ENCODE results near the gene RASSF3.
A peak's percentile ranks its signal among the peaks of the same experiment; 100 is the strongest.
"Not testable (repeated sequence)": the region's sequence is repeated elsewhere in the genome, so short reads cannot be mapped to it uniquely, and the experiment has no call there.

RASSF3 gene

DNA sequence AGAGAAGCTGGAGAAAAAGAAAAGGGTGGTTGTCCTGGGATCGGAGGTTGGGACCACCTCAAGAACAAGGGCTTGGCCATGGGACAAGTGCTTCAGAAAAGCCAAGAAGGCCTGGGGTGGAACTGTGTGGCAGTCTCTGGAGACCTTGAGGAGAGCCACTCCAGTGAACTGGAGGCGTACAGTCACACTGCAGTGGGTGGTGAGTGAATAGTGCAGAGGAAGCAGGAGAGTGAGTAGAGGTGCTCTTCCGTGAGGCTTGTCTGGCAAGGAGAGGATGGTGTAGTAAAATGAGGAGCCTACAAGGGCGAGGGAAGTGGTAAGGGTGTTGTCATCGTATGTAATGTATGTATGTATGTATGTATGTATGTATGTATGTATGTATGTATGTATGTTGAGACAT, 20.9 kb downstream of the RASSF3 start:
- DNase-seq (ENCODE audit: insufficient read length, low spot score) (no peak), FAIRE-seq (no peak)

DNA sequence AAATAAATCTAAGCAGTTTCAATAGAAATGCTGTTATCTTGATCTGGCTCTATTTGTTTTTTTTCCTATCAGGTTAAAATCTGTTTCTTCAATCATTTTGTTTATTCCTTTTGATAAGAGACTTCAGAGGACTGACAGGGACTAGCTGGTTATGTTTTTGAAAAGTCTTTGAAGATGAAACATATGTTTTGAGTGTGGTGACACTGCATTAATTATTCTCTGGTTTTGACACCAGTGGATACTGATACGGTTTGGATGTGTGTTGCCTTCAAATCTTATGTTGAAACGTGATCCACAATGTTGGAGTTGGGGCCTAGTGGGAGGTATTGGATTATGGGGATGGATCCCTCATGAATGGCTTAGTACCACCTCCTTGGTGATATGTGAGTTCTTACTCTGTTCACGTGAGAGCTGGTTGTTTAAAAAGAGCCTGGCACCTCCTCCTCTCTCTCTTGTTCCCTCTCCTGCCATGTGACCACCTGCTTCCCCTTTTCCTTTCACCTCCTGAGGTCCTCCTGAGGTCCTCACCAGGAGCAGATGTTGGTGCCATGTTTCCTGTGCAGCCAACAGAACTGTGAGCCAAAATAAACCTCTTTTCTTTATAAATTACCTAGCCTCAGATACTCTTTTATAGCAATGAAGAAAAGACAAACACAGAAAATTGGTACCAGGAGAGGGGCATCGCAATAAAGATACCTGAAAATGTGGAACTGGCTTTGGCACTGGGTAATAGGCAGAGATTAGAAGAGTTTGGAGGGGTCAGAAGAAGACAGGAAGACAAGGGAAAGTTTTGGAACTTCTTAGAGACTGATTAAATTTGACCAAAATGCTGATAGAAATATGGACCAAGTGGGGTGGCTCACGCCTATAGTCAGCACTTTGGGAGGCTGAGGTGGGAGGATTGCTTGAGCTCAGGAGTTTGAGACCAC, 23.0 kb downstream of the RASSF3 start:
- FAIRE-seq = no peak
- DNase-seq (ENCODE audit: insufficient read length, low spot score) = no peak

DNA sequence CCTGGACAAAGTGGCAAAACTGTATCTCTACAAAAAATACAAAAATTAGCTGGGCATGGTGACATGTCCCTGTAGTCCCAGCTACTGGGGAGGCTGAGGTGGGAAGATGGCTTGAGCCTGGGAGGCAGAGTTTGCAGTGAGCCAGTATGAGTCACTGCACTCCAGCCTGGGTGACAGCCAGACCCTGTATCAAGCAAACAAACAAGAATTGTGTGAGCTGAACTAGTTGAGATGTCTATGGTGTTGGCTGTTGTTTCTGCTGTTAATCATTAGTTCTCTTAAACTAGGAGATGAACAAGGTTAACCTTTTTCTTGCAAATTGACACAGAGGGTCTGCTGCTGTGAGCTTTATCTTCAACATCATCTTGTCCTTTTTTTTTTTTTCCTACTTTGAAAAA, 23.6 kb downstream of the RASSF3 start:
- no peak for DNase-seq (ENCODE audit: insufficient read length, low spot score)
- FAIRE-seq = no peak

DNA sequence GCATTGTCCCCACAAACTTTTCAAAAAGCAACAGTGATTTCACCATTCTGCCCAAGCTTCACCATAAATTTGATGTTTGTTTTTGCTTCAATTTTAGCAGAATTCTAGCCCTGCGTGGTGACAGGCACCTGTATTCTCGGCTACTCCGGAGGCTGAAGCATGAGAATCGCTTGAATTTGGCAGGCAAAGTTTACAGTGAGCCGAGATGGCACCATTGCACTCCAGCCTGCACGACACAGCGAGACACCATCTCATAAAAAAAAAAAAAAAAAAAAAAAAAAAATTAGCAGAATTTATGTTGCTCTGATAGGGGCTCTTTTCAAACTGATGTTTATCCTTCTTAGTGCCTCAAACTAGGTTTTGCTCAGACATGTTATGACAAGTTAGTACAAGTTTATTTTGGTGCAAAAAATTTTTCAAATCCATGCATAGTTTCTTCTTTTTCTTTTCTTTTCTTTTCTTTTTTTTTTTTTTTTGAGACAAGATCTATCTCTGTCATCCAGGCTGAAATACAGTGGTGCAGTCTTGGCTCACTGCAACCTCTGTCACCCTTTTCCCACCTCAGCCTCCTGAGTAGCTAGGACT, 24.3 kb downstream of the RASSF3 start:
- FAIRE-seq (no peak), DNase-seq (ENCODE audit: insufficient read length, low spot score) (no peak)

DNA sequence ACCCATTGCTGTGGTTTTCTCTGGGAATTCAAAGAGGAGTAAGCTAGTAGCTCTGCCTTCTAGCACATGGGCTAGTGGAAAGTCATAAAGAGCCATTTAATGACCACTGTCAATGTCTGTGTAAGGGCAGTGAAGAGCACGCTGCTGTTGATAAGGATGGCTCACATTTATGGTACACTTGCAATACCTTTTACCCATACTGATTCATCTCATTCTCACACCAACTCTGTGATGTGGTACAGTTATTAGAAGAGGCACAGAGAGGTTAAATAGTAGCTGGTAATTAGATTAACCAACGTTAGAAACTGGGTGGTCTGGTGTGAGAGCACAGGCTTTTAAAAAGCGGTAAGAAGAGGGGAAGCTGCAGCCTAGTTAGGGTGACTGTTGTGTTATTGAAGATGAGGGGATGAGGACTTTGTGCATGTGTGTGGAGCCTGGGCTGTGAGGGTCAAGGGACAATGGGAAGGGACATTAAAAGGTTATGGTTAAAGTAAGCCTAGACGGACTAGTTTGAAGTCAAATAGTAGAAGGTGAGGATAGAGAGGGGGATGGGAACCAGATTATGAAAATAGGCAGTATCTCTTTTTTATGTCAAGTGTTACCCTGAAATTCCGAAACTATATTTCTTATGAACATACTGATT, 25.2 kb downstream of the RASSF3 start:
- DNase-seq (ENCODE audit: insufficient read length, low spot score) (no peak), FAIRE-seq (no peak)

DNA sequence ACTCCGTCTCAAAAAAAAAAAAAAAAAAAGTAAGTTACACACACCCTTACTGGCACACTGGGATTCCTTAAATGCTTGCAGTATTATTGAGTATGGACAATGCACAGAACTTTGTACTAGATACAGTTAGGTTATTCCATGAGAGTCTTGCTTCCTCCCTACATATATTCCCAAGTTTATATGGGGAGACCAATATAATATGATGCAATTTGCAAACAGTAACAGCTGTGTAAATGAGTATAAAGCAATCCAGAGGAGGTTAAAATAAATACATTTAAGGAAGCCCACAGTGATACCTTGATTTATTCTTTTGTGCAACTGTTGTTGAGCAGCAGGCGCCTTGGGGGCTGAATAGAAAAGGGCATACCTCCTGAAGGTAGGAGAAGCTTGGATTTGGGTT, 26.6 kb downstream of the RASSF3 start:
- DNase-seq (ENCODE audit: insufficient read length, low spot score) (no peak), FAIRE-seq (no peak)

DNA sequence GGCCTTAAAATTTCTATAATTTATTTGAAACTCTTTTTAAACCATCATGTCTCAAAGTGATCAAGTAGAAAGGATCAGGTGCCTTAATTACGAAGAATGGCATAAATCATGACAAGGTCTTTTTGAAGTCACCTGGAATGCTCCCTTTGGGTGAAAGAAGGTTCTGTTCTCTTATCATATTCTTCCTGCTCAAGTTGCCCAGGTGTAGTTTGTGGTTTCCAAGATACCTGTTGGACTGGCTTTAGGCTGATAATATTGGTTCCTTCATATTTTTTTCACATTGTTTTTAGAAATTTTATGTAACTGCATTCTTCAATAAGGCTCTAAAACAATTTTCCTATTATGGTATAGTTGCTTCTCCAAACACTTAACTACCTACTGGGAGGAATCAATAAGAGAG, 29.2 kb downstream of the RASSF3 start:
- DNase-seq (ENCODE audit: insufficient read length, low spot score) (no peak), FAIRE-seq (no peak)

DNA sequence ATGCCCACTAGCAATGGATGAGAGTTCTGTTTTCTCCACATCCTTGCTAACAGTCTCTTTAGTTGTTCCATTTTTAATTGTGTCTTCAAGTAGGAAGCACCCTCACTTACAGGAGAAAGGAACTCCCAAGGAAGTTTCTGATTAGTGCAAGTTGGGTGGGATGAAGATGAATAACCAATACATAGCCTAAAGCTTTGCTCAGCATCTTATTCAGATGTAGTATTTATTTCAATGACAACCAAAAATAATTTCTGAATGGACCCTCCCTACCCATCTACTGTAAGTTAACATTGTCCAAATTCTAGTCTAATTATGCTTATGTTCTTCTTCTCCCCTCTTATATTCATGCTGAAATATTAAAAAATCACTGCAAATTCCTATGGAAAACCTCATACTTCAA, 36.0 kb downstream of the RASSF3 start:
- FAIRE-seq = no peak
- DNase-seq (ENCODE audit: insufficient read length, low spot score) = no peak

DNA sequence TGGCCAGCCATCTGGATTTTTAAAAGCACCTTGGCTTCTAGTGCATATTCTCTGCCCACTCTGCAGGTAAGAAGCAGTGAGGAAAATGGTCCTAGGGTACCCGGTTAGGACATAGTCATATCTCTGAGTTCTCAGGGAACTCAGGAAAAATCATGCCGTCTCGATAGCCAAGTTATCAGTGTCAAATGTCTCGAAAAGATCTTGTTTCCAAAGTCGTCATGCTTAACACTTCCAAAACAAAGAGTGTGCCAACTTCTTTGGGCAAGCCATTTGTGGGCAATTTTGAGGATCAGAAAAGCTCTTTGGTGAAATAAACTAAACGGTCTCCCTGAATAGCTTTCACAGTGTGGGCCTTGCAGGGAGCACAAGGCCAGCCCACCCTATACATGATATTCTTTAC, 39.2 kb downstream of the RASSF3 start:
- DNase-seq (ENCODE audit: insufficient read length, low spot score) = no peak
- FAIRE-seq = no peak

DNA sequence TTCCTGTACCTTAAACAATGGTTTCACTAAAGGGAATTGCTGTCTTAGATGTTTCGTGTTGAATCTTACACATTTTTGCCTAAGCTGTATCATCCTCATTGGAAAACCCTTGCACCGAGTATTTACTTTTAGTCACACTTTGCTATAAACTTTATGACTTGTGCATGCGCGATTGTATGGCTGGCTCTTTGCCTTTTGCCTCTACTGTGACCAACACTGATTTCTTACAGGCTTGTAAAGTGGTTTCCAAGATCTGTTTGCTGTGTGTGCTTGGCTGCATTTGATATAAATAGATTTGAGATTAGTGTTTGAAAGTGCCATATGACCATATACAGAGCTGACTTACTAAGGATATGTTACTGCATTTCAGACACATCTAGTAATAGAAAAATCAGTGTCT, 40.5 kb downstream of the RASSF3 start:
- DNase-seq (ENCODE audit: insufficient read length, low spot score) (no peak), FAIRE-seq (no peak)

DNA sequence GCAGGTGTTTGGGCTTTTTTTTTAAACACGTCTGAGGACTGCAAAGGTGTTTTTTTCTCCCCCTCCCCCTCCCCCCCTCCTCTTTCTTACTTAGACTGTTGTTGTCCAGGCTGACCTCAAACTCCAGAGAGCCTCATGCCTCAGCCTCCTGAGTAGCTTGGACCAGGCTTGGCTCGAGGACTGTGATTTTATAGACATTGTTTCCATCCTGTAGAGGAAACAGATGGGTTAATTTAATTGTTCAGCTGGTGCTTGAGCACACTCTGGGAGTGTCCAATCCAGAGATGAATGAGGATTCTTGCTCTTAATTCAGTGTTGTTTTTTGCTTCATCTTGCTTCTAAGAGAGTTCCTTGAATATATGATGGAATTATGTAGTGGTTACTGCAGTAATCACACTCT, 42.1 kb downstream of the RASSF3 start:
- DNase-seq (ENCODE audit: insufficient read length, low spot score) (no peak), FAIRE-seq (no peak)

DNA sequence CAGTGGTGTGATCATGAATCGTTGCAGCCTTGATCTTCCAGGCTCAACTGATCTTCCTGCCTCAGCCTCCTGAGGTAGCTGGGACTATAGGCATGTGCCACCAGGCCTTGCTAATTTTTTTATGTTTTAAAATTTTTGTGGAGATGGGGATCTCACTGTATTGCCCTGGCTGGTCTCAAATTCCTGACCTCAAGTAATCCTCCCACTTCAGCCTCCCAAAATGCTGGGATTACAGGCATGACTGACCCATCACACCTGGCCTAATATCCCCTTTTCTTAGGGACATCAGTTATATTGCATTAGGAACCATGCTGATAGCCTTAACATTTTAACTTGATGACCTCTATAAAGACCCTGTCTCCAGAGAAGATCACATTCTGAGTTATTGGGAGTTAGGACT, 42.8 kb downstream of the RASSF3 start:
- DNase-seq (ENCODE audit: insufficient read length, low spot score) (no peak), FAIRE-seq (no peak)

DNA sequence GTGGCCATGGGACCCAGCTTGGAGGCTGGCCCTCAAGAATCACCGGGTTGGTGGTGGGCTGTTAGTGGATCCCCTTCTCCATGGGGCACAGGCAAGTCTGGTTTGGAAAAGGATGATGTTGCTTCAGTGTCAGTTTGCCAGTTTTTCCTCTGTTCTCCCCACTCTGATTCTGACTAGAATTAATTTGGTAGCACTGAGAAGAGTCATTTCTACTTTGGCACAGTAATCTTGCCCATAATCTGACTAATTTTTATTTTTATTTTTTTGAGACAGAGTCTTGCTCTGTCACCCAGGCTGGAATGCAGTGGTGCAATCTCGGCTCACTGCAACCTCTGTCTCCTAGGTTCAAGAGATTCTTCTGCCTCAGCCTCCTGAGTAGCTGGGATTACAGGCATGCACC, 43.6 kb downstream of the RASSF3 start:
- FAIRE-seq; DNase-seq (ENCODE audit: insufficient read length, low spot score): not testable (repeated sequence)

DNA sequence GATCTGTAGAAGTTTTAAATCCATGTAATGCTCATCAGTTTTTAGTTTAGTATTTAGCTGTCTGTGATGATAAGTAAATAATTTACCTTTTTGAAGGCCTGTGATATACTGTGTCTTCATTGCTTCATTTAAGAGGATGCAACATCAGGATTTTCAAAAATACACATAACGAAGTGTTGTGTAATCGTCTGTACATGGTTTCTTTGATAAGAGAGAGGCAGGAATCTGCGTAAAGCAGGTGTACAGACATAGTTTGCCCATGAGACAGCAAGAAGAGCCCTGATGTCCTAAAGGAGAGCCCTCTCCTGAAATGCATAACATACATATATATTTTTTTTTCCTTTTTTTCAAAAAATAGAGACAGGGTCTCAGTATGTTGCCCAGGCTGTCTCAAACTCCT, 44.8 kb downstream of the RASSF3 start:
- FAIRE-seq = no peak
- DNase-seq (ENCODE audit: insufficient read length, low spot score) = no peak

DNA sequence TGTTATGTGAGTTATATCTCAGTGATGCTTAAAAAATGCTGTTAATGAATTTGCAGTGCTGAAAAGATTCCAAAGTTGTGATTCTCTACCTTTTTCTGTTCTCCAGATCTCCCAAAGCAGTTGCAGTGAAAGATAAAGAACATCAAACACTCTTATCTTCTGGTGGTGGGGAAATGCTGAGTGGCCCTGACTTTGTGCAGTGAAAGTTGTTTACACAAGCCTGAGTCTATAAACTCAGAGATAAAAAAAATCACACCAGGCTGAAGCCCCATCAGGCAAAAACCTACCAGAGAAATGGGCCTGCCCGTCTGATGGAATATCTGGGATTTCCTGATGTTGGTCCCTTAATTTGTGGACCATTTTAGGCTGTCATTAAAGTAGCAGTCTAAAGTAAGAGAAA, 46.1 kb downstream of the RASSF3 start:
- DNase-seq (ENCODE audit: insufficient read length, low spot score) = no peak
- FAIRE-seq = no peak

DNA sequence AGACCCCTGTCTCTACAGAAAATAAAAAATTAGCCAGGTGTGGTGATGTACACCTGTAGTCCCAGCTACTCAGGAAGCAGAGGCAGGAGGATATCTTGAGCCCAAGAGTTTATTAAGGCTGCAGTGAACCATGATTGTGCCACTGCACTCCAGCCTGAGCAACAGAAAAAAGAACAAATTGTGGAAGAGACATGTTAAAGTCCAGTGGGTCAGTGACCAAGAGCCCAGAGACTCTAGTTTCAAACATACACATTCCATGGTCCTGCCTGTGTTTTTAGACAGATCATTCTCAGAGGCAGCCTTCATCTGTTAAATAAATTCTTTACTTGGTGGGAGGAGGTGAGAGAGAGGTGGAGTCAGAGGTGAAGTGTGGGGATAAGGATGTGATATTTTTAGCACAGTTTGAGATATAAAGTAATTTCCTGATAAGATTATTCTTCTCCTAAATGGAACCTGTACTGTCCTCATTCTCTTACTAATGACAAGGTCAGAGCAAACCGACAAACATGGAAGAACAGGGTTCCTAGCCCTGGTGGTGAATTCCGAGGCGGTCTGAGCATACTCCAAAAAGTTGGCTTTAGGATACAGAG, 48.7 kb downstream of the RASSF3 start:
- DNase-seq (ENCODE audit: insufficient read length, low spot score) = no peak
- no peak for FAIRE-seq

DNA sequence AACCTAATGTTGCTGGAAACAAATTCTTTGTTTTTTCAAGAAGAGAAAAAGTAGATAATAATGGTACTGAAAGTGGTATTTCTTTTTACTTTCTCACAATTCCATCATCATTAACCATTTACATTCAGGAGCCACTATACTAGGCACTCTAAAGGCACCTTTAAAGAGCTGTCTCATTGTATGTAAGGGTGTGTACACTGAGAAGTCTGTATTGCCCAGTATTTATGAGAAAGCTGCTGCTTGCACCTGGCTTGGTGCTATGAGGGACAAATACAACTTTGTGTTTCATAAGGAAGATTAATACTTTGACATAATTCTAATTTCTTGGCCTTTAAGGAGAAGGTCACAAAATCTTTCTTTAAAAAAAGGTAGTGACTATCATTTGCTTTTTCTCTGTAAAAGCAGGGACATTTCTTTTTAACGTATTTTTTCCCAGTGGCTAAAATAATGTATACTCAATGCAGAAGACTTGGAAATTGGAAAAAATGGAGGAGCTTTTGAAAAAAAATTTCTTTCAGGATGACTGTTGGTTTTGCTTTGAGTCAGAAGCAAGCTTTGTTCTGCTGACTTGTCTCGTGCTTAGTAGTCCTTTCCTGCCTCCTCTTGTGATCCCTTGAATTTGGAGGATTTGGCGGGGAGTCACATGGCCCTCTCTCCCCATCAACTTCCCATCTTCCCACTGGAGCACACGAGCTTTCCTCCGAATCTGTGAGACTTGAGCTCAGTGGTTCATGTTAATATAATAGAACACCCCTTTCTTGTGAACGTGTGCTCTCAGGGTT, 50.1 kb downstream of the RASSF3 start:
- DNase-seq (ENCODE audit: insufficient read length, low spot score) (no peak), FAIRE-seq (peak; percentile 75)

DNA sequence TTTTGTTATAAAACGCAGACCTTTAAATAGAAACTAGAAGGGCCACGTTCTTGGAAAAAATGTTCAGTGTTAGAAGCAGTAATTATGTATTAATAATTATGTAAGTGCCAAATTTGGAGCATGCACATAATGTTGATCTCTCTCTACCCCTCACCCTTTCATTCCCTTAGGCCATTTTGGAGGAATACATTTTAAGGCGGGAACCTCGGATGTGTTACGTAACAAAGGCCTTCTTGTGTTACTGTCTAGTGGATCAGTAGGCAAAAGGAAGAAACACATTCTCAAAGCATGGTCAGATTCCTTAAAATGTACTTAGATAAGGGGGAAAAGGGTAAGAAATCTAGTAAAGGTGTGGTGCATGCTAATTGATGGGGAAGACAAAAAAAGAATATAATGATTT, 52.7 kb downstream of the RASSF3 start:
- no peak for DNase-seq (ENCODE audit: insufficient read length, low spot score)
- FAIRE-seq = no peak

DNA sequence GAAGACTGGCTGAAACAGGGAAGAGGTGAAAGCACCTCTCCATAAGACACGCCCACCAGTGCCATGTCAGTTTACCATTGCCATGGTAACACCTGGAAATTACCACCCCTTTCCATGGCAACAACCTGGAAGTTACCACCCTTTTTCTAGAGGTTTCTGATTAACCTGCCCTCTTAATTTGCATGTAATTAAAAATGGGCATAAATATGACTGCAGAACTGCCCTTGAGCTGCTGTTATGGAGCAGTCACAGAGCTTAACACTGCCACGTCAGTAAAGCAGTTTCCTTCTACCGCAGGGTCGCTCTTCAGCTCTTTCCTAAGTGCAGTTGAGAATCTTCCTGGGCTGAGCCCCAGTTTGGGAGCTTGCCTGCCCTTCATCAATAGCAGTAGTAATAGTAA, 55.2 kb downstream of the RASSF3 start:
- FAIRE-seq (peak; percentile 78), DNase-seq (ENCODE audit: insufficient read length, low spot score) (no peak)

DNA sequence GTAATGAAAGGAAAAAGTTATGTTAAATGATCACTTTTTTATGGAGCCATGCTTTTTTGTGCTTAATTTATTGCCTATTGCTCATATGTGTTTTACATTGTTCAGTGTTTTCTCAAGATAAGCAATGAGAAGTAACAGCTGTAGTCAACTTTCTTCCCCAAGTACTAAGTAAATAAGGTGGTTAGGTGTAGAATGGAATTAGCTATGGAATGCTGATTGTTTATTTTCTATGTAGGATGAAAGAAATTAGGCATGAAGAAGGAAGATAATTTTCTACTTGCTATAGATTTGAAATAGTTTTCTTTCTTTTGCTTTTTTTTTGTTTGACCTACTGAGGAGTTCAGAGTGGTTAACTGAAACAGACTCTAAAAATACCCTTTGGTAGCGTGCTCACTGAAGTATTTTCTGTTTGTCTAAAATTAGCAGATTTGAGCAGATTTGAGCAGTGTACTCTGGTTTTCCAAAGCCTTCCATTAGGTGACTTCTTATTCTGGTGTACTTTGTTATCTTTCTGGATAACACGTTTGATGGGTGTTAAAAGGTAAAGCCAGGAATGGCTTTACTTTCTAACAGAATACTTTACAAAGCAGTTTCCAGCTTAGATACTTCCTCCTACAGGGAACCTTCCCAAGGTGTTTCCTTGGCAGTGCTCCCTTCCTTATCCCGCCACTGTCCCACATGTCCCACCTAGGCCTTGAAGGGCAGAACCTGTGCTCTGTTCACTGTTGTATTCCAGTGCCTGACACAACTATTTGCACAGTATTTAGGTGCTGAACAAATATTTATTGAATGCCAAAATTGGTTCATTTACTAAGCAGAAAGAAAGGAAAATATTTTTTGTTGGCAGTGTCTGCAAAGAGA, 56.0 kb downstream of the RASSF3 start:
- FAIRE-seq (peak; percentile 4), DNase-seq (ENCODE audit: insufficient read length, low spot score) (no peak)
